Testis (tissue), 3 donors: ENCODE results near the gene CDH4. TPM values are rescaled to one million over a fixed set of nuclear protein-coding genes. Genes with fewer than 3 reads are reported as not detected.

Experiments
- DNase-seq: peaks from one replicate; pipeline ENCODE4 v3.0.0-alpha.2; 2019
- H3K27ac ChIP-seq, 2 donors: fragments of 200-600 bp; sonication (generic); one replicate each; pipeline ENCODE4 v1.5.1; 2019
- H3K27me3 ChIP-seq: fragments of 200-600 bp; sonication (generic); one replicate; pipeline ENCODE4 v1.5.1; 2019
- H3K36me3 ChIP-seq: fragments of 200-600 bp; sonication (generic); one replicate; pipeline ENCODE4 v1.5.1; 2017; ENCODE audit warnings: low read depth; ENCODE audit errors: missing control alignments
- H3K4me1 ChIP-seq: fragments of 200-600 bp; sonication (generic); one replicate; pipeline ENCODE4 v1.5.1; 2019
- H3K4me3 ChIP-seq, 2 donors: fragments of 200-600 bp; sonication (generic); one replicate each; pipeline ENCODE4 v1.5.1; 2017 to 2019
- H3K9me3 ChIP-seq: fragments of 200-600 bp; sonication (generic); one replicate; pipeline ENCODE4 v1.5.1; 2017
- POLR2A ChIP-seq: fragments of 450-650 bp; IDR thresholded peaks from one replicate; pipeline ENCODE4 v1.6.1; 2017; ENCODE audit warnings: antibody characterized with exemption, mild to moderate bottlenecking, moderate library complexity
- WGBS, 2 donors: methylation state at CpG; one replicate each; pipeline ENCODE4 v1.1.5; 2018; 5-methylcytosine and 5-hydroxymethylcytosine counted together
- intact Hi-C: fragments of 100-400 bp; cut with DNase I; formaldehyde crosslinking; loops from one replicate; pipeline ENCODE4 v1.15.1; 2023; ENCODE audit warnings: low total_unique reads
- polyA plus RNA-seq: library from polyadenylated mRNA; stranded (reverse); fragments of 350-450 nt; fragmentation: Illumina TruSeq; extraction: RNeasy Lipid Tissue Mini Kit (QIAGEN cat#74804); gene quantifications from one replicate; pipeline ENCODE4 v1.2.3, GENCODE V29; 2014; ENCODE audit warnings: low read depth, low replicate concordance; ENCODE audit not compliant: insufficient read depth
- total RNA-seq, 2 donors: library from RNA; depleted of rRNA; stranded (reverse); fragments of >200 nt; gene quantifications; one replicate each; pipeline ENCODE4 v1.2.3, GENCODE V29; 2016
- TF ChIP-seq, protein P1 (sequence below), 3 experiments: fragments of 450-650 bp in 2 of 3; fragments of 200-600 bp in 1 of 3; sonication (generic) in 1 of 3; IDR thresholded peaks; one replicate each; pipeline ENCODE4 v1.5.1; 2016 to 2019; ENCODE audit warnings: antibody characterized with exemption in 3 of 3, mild to moderate bottlenecking in 2 of 3, moderate library complexity in 1 of 3

CDH4 gene
- total and polyA plus RNA-seq, 3 donors from 2014 or later: 1.4 to 3.3 (median 1.9) TPM

- WGBS, 2 donors: 83 to 91% methylated on average over 9 to 10 of the region's 10 CpGs
- TF ChIP-seq, protein P1, sequence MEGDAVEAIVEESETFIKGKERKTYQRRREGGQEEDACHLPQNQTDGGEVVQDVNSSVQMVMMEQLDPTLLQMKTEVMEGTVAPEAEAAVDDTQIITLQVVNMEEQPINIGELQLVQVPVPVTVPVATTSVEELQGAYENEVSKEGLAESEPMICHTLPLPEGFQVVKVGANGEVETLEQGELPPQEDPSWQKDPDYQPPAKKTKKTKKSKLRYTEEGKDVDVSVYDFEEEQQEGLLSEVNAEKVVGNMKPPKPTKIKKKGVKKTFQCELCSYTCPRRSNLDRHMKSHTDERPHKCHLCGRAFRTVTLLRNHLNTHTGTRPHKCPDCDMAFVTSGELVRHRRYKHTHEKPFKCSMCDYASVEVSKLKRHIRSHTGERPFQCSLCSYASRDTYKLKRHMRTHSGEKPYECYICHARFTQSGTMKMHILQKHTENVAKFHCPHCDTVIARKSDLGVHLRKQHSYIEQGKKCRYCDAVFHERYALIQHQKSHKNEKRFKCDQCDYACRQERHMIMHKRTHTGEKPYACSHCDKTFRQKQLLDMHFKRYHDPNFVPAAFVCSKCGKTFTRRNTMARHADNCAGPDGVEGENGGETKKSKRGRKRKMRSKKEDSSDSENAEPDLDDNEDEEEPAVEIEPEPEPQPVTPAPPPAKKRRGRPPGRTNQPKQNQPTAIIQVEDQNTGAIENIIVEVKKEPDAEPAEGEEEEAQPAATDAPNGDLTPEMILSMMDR (IDR thresholded peaks at IDR 0.05): no peak
- no peak for TF ChIP-seq POLR2A
- Histone ChIP-seq H3K9me3 (no peaks in the 10 kb centered on the region), H3K4me1 (no peaks in the 10 kb centered on the region), H3K36me3 (no peaks in the 10 kb centered on the region), H3K27ac (no peak overlapping the region), H3K4me3 (no peak overlapping the region), H3K27me3 (no peaks in the 10 kb centered on the region)
- no peak for DNase-seq
- intact Hi-C loops: no loop called here
Observed at GRCh38 chr20:61789329-61789728, 537.3 kb downstream of the CDH4 start.

GRCh38 chr20:61790116-61790827 lies 538.2 kb downstream of the CDH4 start:
- Histone ChIP-seq H3K36me3 (no peaks in the 10 kb centered on the region), H3K27ac (no peak overlapping the region), H3K27me3 (no peaks in the 10 kb centered on the region), H3K4me3 (no peak overlapping the region), H3K4me1 (no peaks in the 10 kb centered on the region), H3K9me3 (no peaks in the 10 kb centered on the region)
- no peak for TF ChIP-seq POLR2A
- TF ChIP-seq, protein P1 (IDR thresholded peaks at IDR 0.05): no peak
- DNase-seq: no peak
- 94 to 95% methylated on average over 2 of the region's 2 CpGs for WGBS, 2 donors
- intact Hi-C loops: no loop called here

DNA sequence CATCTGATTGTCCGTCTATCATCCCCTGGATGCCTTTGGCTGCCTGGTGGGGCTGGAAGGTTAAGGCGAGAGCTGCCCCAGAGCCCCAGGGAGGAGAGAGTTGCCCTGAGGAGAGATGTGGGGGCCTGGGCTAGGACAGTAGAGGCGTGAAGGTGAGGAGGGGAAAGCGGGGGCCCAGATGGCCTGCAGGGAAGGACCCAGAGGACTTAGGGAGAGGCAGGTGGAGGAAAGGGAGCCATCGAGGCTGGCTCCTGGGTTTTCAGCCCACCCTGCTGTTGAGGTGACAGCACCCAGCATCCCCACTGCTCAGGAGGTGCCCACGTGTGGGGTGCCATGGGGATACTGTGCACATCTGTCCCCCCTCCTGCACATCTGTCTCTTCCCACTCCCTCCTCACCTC lies 539.9 kb downstream of the CDH4 start:
- Histone ChIP-seq H3K4me1 (no peaks in the 10 kb centered on the region), H3K27ac (no peak overlapping the region), H3K9me3 (no peaks in the 10 kb centered on the region), H3K4me3 (no peak overlapping the region), H3K27me3 (no peaks in the 10 kb centered on the region), H3K36me3 (no peaks in the 10 kb centered on the region)
- DNase-seq: no peak
- TF ChIP-seq, protein P1 (IDR thresholded peaks at IDR 0.05): no peak
- TF ChIP-seq POLR2A: no peak
- intact Hi-C loops: no loop called here
- 85 to 91% methylated on average over 6 of the region's 6 CpGs for WGBS, 2 donors

GRCh38 chr20:61795669-61796630 lies 543.9 kb downstream of the CDH4 start:
- intact Hi-C loops: no loop called here
- Histone ChIP-seq H3K4me1 (no peaks in the 10 kb centered on the region), H3K4me3 (no peak overlapping the region), H3K36me3 (no peaks in the 10 kb centered on the region), H3K27me3 (no peaks in the 10 kb centered on the region), H3K9me3 (no peaks in the 10 kb centered on the region), H3K27ac (no peak overlapping the region)
- no peak for DNase-seq
- 80 to 87% methylated on average over 15 of the region's 15 CpGs for WGBS, 2 donors
- TF ChIP-seq, protein P1 (IDR thresholded peaks at IDR 0.05): no peak
- TF ChIP-seq POLR2A: no peak
